GM18868 (cell line): ENCODE results near the gene TP53AIP1.

Source experiments
- ATAC-seq: cut with Tn5 transposase; IDR thresholded peaks from one replicate; pipeline ENCODE4 v1.9.1; 2021; ENCODE audit warnings: mild to moderate bottlenecking, moderate library complexity; ENCODE audit not compliant: unreplicated experiment

TP53AIP1 gene

DNA sequence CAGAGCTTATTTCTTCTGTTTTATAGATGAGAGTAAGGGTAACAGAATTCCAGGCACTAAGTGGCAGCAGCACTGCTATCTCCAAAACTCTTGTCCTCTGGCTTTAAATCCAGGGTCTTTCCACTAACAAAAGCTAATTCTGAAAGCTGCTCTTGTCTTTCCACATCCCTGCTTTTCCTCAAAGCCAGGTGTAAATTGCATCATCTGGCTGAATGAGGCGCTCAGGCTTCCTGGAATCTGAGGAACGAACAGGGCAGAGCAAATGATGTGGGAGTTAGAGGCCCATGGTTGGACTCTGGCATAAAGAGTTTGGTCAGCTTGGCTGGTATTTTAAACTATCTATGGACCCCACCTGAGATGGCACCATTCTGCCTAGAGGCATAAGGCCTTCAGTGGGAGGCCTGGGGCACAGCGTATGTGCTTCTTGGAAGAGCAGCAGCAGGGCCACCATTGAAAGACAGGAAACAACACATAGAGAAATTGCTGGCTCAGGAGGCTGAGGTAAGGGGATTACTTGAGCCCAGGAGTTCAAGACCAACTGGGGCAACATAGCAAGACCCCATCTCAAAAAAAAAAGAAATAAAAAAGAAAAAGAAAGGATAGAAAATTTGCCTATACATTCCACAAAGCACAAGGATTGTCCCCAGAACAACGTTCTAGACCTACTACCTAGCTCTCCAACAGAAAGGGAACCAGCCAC lies 49.7 kb downstream of the TP53AIP1 start:
- no peak for ATAC-seq

DNA sequence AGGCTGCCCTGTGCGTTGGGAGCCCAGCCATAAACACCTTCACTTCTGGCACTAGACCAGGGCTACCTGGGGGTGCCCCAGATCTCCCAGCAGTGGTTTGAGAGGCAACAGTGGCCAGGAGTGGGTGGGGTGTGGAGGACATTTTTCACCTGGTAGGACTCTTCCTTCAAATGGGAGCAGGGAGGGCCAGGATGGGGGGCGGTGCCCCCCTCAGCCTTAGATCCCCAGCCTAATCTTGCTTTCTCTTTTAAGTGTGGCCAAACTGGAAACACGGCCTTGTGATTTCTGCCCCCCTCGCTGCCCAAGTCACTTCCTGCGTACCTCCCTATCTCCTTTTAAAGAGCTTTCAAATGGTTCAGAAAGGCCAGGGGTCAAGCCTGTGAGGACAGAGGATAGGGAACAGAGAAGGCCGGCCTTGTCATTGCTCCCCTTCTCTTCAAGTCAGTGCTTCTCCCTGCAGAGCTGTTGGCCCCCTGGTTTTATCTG lies 50.7 kb downstream of the TP53AIP1 start:
- no peak for ATAC-seq

- ATAC-seq, result no peak
Observed at GRCh38 chr11:128890543-128891368, 51.9 kb downstream of the TP53AIP1 start, which contains the start of gene KCNJ5. Gene KCNJ5 (plus strand): TSS chr11:128891356. CDS start chr11:128911274, 19,918 bp downstream.

DNA sequence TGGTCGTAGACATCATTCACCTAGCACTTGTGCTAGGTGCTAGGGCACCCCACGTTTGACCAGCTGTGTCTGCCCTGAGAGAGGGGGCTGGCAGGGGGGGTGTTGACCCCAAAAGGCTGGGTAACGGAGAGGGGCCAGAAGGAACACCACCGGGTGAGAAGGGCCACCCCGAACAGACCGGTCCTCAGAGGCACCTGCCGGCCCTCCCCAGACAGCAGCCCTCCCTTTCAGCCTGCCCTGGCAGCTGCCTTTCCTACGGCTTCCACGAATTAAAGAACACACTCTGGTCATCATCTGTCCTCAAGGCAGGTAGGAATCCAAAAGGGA lies 52.5 kb downstream of the TP53AIP1 start:
- ATAC-seq, result no peak

- ATAC-seq, result no peak
Observed at GRCh38 chr11:128889657-128890213, 52.9 kb downstream of the TP53AIP1 start.

- ATAC-seq, result no peak
Observed at GRCh38 chr11:128888034-128888985, 54.4 kb downstream of the TP53AIP1 start.

DNA sequence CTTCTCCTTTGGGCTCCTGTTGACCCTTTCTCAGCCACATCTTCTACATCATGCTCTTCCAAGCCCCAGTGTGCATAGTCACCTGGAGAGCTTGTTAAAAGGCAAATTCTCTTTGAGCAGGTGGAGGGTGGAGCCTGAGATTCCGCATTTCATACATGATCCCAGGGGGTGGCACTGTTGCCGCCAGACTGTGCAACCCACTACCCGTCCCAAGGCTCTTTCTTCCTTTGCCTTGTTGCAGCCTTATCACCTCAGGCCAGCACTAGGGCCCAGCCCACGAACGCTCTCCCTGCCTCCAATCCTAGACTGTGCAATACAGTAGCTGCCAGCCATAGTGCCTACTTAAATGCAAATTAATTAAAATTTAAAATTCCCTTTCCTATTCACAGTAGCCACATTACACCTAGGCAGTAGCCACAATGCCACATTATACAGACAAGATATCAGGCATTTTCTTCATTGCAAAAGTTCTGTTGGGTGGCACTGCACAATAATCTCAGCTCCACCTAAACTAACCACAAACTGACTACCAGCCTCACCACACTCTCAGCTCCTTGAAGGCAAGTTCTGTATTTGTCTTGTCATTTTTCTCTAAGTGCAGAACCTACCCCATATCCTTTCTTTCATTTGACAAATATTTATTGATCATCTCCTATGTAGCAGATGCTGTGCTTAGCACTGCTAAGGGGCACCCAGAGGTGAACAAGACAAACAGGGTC lies 56.1 kb downstream of the TP53AIP1 start:
- ATAC-seq, result peak; percentile 69
